Activated CD8-positive, alpha-beta T cell treated with anti-CD3 and anti-CD28 coated beads, Interleukin-2, amount 10 ng/mL, durations not matched to agents 7 days and 5 days (primary cell): Measurements from ENCODE around the gene CDCP2. TPM values are rescaled to one million over a fixed set of nuclear protein-coding genes. Genes with fewer than 3 reads are reported as not detected.

Source experiments
- ATAC-seq: fragments of 150-1000 bp; cut with Tn5 transposase; one replicate; pipeline ENCODE4 v1.10.0; 2021; ENCODE audit warnings: moderate library complexity
- CTCF ChIA-PET: fragments of 350-600 bp; sonication (Branson Sonifier 250); formaldehyde crosslinking; loops from one replicate; lab custom pipeline; 2021; ENCODE audit warnings: antibody characterized with exemption; lab: Charles Lee
- POLR2A ChIA-PET: fragments of 350-600 bp; sonication (Branson Sonifier 250); formaldehyde crosslinking; loops from one replicate; lab custom pipeline; 2021; ENCODE audit warnings: antibody characterized with exemption; lab: Charles Lee
- DNase-seq: peaks from one replicate; pipeline ENCODE4 v3.0.0-alpha.2; 2020
- H3K27ac Mint-ChIP-seq: one replicate; pipeline ENCODE4 v1.8.0; 2021; ENCODE audit warnings: mild to moderate bottlenecking, mixed read lengths
- H3K27me3 Mint-ChIP-seq: one replicate; pipeline ENCODE4 v1.8.0; 2021; ENCODE audit warnings: low read depth, mixed read lengths
- H3K36me3 Mint-ChIP-seq: one replicate; pipeline ENCODE4 v1.8.0; 2021; ENCODE audit warnings: low read depth, mixed read lengths
- H3K4me1 Mint-ChIP-seq: one replicate; pipeline ENCODE4 v1.8.0; 2021; ENCODE audit warnings: low read depth, mixed read lengths
- H3K4me3 Mint-ChIP-seq: one replicate; pipeline ENCODE4 v1.8.0; 2021; ENCODE audit warnings: mild to moderate bottlenecking, mixed read lengths
- H3K9me3 Mint-ChIP-seq: one replicate; pipeline ENCODE4 v1.8.0; 2022; ENCODE audit warnings: mixed read lengths; ENCODE audit not compliant: insufficient read depth
- total RNA-seq, 2 experiments: library from RNA; stranded (reverse); gene quantifications; one replicate each; pipeline ENCODE4 v1.2.3, GENCODE V29; 2021

CDCP2 gene
- total RNA-seq, 2 experiments from 2014 or later = 0.16 TPM; not detected in 1

DNA sequence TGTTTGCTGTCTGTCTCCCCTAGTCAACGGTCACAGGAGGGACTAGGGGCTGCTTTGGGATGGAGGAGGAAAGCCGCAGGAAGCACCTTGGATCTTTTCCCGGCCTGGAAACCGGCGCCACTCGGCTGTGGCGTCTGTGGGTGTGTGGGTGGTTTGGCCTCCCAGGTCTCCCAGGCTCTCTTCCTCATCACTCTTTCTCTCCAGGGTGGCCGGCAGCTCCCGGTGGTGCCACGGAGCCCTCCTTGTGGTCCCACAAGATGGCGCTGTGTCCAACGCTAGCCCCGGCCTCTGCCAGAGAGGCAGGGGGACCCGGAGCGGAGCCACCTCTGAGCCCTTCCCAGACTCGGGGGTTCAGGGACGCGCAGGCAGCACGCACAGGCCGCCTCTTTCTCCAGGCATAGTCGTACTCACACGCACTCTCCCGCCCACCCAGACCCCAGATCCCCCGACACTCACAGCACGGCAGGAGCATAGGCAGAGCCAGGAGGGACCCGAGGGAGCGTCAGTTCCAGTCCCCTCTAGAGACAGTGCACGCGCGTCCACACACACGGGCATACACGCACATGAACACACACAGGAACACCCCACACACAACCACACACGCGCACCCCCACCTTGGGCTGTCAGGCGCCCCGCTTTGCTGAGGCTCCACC, 31.2 kb downstream of the CDCP2 start:
- H3K36me3 Mint-ChIP-seq = no peaks in the 10 kb centered on the region
- peaks cover 6% of the 10 kb centered on the region for H3K4me1 Mint-ChIP-seq
- no peak overlapping the region for H3K4me3 Mint-ChIP-seq
- no peaks in the 10 kb centered on the region for H3K9me3 Mint-ChIP-seq
- ChIA-PET POLR2A (no interaction called here), CTCF (interaction anchor here (0.6 to 1.7 kb wide), 12 partner anchors 10 to 690 kb away, joined by 3 to 11 read pairs (median 4); no protein-coding TSS in a partner anchor)
- peaks cover 5% of the 10 kb centered on the region for H3K27me3 Mint-ChIP-seq
- ATAC-seq = peak; percentile 92
- H3K27ac Mint-ChIP-seq = no peak overlapping the region
- peak; percentile 79 for DNase-seq

DNA sequence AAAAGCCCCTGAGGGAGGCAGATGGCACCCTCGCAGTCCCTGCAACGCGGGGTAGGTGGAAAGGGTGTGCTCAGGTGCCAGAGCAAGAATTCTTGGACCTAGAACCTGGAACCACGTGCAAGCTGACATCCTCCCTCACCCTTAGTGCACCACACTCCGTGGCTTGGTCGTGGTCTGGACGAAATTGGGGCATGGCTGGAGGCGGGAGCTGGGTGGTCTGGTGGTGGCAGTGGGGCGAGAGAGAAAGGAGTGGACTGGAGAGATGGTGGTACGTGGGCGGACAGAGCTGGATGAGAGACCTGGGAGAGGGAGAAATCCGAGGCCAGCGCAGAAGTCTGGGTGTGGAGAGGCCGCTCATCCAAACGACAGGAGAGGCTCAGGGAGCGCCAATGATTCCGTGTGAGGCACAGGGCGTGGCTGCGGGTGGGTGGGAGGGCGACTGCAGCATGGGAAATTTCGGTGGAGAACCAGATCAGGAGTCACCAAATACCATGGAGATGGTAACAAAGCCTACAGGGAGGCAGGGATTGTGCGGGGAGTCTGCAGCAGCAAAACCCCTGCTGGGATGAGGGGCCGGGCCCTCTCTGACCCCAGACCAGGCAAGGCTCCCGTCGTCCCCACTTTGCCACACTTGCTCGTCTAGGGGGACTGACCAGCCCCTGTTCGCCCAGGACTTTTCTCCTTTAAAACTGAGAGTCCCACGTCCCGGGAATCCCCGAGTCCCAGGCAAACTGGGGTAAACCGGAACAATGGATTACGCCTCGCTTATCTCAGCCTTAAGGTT, 31.9 kb downstream of the CDCP2 start:
- DNase-seq = no peak
- Mint-ChIP-seq H3K4me3 (no peak overlapping the region), H3K4me1 (peaks cover 6% of the 10 kb centered on the region), H3K27ac (no peak overlapping the region), H3K9me3 (no peaks in the 10 kb centered on the region), H3K36me3 (no peaks in the 10 kb centered on the region), H3K27me3 (peaks cover 5% of the 10 kb centered on the region)
- POLR2A ChIA-PET = no interaction called here
- CTCF ChIA-PET = interaction anchor here (0.6 to 1.7 kb wide), 9 partner anchors 9 to 691 kb away, joined by 3 to 11 read pairs (median 4); no protein-coding TSS in a partner anchor
- no peak for ATAC-seq

DNA sequence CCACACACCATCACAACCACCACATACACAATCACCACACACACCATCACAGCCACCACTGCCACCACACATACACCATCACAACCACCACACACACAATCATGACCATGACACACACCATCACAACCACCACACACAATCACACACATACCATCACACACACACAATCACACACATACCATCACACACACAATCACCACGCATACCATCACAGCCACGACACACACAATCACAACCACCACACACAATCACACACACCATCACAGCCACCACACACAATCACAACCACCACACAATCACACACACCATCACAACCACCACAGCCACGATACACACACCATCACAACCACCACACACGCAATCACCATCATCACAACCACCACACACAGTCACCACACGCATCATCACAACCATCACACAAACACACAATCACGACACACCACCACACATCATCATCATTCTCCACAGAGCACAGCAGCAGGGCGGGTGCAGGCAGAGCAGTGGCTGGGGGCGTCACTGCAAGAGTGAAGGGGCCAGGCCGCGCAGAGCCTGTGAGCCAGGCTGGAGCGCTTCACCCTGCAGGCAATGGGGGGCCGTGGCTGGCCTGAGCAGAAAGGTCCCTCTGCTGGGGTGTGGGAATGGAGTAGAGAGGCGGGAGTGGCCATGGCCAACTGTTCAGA, 32.6 kb downstream of the CDCP2 start:
- POLR2A ChIA-PET = no interaction called here
- Mint-ChIP-seq H3K4me1 (peaks cover 6% of the 10 kb centered on the region), H3K27me3 (peaks cover 5% of the 10 kb centered on the region), H3K27ac (no peak overlapping the region), H3K36me3 (no peaks in the 10 kb centered on the region), H3K9me3 (no peaks in the 10 kb centered on the region), H3K4me3 (no peak overlapping the region)
- ATAC-seq = no peak
- no peak for DNase-seq
- CTCF ChIA-PET = interaction anchor here (0.5 kb wide), 1 partner anchor 78 kb away, joined by 3 read pairs; no protein-coding TSS in a partner anchor

DNA sequence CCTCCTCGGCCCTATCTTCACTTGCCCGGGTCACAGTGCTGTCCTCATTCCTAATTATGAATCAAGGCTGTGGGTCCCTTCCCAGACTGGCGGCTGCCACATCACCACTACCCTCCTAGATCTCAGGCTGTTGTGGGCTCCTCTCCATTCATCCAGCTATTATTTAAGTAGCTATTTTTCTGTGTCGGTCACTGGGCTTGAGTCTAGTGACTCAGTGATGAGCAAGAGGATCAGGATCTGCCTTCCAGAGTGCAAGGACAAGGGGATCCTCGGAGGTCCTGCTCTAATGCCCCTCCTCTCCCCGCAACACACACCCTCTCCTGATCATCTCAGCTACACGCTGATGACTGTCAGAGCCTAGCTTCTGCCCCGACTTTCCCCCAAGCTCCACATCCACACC, 34.1 kb downstream of the CDCP2 start:
- POLR2A ChIA-PET = no interaction called here
- H3K27ac Mint-ChIP-seq = no peak overlapping the region
- no peaks in the 10 kb centered on the region for H3K36me3 Mint-ChIP-seq
- DNase-seq (no peak), ATAC-seq (no peak)
- H3K9me3 Mint-ChIP-seq = no peaks in the 10 kb centered on the region
- peaks cover 8% of the 10 kb centered on the region for H3K27me3 Mint-ChIP-seq
- peaks cover 6% of the 10 kb centered on the region for H3K4me1 Mint-ChIP-seq
- CTCF ChIA-PET = interaction anchor here (0.6 to 0.7 kb wide), 2 partner anchors 81 to 371 kb away, joined by 3 read pairs; partner anchors contain the start of genes CYB5RL and MRPL37
- H3K4me3 Mint-ChIP-seq = no peak overlapping the region

DNA sequence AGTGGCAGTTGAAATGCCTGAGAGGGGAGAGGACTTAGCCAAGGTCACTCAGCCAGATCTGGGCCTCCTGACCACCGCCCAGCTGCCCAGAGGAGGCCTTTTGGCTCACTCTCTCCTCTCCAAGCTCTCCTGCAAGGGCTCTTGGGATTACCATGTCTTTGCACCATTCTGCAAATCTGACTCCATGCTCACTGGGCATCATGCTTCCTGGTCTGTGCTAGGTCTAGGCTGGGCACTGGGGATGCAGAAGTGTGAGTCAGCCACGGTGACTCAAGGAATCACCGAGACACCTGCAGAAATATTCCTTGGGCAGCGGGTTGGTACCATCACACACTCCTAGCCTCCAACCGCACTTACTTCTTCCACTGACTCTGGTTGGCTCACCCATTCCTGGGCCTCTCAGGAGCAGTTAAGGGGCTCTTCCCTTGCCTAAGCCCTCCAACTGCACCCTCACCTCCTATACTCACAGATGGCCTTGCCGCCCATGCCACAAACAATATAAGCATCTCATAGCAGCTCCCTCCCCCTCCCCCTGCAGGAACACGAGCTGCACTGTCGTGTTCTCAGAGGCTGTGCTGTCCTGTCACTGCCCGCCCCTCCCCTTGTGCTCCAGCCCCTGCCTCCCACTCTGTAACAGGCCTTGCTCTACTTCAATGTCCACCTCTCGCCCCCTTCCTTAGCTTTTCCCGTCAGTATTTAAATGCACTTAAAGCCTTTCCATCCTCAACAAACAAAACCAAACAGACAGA, 34.8 kb downstream of the CDCP2 start:
- DNase-seq (no peak), ATAC-seq (no peak)
- ChIA-PET CTCF (interaction anchor here (0.7 to 0.9 kb wide), 2 partner anchors 82 to 372 kb away, joined by 3 read pairs; partner anchors contain the start of genes CYB5RL and MRPL37), POLR2A (no interaction called here)
- peaks cover 8% of the 10 kb centered on the region for H3K27me3 Mint-ChIP-seq
- no peaks in the 10 kb centered on the region for H3K9me3 Mint-ChIP-seq
- no peak overlapping the region for H3K4me3 Mint-ChIP-seq
- no peak overlapping the region for H3K27ac Mint-ChIP-seq
- no peaks in the 10 kb centered on the region for H3K36me3 Mint-ChIP-seq
- H3K4me1 Mint-ChIP-seq = peaks cover 6% of the 10 kb centered on the region

DNA sequence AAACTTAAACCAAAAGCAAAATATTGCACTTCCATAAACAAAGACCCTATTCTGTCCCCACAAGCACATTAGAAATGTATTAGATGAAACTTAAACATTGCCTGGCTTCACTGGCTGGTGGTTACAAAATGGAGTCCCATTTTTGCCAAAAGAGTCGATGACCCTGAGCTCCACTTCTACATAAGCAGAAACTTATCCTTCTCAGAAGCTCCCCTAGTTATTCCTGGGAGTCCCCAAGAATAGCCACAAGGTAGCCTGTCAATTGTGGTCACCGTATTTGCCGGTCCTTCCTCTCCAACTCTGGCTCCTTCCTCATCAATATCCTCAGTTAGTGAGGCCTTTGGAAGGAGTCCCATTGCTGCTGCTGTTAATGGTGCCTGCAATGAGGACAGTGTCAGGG, 37.3 kb downstream of the CDCP2 start:
- H3K27me3 Mint-ChIP-seq = peaks cover 3% of the 10 kb centered on the region
- ChIA-PET POLR2A (no interaction called here), CTCF (no interaction called here)
- H3K36me3 Mint-ChIP-seq = no peaks in the 10 kb centered on the region
- H3K27ac Mint-ChIP-seq = no peak overlapping the region
- H3K9me3 Mint-ChIP-seq = no peaks in the 10 kb centered on the region
- ATAC-seq (no peak), DNase-seq (no peak)
- no peak overlapping the region for H3K4me3 Mint-ChIP-seq
- H3K4me1 Mint-ChIP-seq = no peaks in the 10 kb centered on the region

DNA sequence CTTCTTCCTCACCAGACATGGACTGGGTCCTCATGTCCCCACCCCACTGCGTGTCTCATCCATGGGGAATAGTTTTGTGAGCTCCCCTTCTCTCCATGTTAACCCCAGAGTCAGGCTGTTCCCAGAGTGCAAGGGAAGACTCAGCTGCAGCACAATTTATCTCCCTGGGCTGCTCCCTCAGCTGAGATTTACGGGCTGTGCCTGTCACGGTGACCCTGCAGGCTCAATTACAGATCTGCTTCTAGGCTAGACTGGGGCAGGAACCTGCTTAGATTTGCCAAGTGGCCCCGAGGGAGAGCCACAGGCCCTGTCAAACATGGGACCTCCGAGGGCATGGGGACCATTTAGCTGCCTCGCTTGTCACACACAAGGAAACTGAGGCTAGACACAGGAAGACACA, 37.8 kb downstream of the CDCP2 start:
- POLR2A ChIA-PET = interaction anchor here (0.9 kb wide), 1 partner anchor 35 kb away, joined by 3 read pairs; no protein-coding TSS in a partner anchor
- Mint-ChIP-seq H3K9me3 (no peaks in the 10 kb centered on the region), H3K27ac (no peak overlapping the region), H3K36me3 (no peaks in the 10 kb centered on the region), H3K27me3 (peaks cover 3% of the 10 kb centered on the region), H3K4me3 (no peak overlapping the region), H3K4me1 (no peaks in the 10 kb centered on the region)
- ATAC-seq (no peak), DNase-seq (no peak)
- CTCF ChIA-PET = no interaction called here

DNA sequence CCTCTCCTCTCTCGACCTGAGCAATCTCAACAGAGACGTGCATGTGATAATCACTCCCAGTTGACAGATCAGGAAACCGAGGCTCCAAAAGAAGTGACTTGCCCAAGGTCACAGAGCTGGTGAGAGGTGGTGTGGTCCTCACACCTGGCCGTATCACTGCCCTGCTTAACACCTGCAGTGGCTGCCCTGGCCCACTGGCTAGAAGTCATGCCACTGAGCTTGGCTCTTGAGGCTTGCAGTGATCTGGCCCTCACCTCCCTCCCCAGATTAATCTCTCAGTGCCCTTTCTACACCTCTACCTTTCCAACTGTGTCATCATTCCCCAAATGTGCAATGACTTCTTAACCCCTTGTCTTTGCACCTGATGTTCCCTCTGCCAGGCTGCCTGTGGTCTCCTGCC, 38.8 kb downstream of the CDCP2 start:
- no peaks in the 10 kb centered on the region for H3K9me3 Mint-ChIP-seq
- H3K4me3 Mint-ChIP-seq = no peak overlapping the region
- H3K27ac Mint-ChIP-seq = no peak overlapping the region
- CTCF ChIA-PET = no interaction called here
- POLR2A ChIA-PET = no interaction called here
- H3K27me3 Mint-ChIP-seq = peaks cover 3% of the 10 kb centered on the region
- no peaks in the 10 kb centered on the region for H3K4me1 Mint-ChIP-seq
- no peak for ATAC-seq
- no peak for DNase-seq
- no peaks in the 10 kb centered on the region for H3K36me3 Mint-ChIP-seq

DNA sequence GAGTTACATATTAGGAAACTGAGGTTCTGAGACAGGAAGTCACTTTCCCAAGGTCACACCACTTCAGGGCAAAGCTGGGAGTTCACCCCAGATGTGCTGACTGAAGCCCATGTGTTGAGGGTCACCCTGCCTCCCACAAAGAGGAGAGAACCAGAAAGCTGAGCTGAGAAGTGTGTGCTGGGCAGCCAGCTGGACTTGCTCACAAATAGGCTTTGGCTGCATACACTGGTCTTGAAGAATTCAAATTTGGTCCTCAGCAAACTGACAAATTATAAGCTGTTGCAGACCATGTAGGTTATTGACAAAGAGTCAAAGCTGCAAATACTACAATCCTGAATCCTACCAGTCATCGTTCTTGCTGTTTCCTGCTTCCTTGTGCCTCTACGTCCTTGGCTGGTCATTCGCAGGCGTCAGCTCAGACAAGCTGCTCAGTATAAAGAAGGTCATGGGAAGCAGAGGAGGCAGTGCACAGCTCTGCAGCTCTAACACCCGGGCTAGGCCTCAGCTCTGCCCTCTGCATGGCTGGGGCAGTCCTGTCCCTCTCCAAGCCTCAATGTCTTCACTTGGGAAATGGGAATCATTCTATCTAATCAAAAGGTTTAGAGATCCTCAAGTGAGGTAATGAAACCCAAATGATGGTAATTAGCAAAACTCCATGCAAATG, 40.0 kb downstream of the CDCP2 start:
- Mint-ChIP-seq H3K27ac (no peak overlapping the region), H3K27me3 (peaks cover 3% of the 10 kb centered on the region), H3K9me3 (no peaks in the 10 kb centered on the region), H3K4me1 (no peaks in the 10 kb centered on the region), H3K4me3 (no peak overlapping the region), H3K36me3 (no peaks in the 10 kb centered on the region)
- no peak for ATAC-seq
- DNase-seq = no peak
- POLR2A ChIA-PET = interaction anchor here (0.9 kb wide), 1 partner anchor 50 kb away, joined by 3 read pairs; no protein-coding TSS in a partner anchor
- CTCF ChIA-PET = interaction anchor here (1.0 to 3.1 kb wide), 5 partner anchors 9 to 377 kb away, joined by 3 to 11 read pairs (median 4); no protein-coding TSS in a partner anchor

DNA sequence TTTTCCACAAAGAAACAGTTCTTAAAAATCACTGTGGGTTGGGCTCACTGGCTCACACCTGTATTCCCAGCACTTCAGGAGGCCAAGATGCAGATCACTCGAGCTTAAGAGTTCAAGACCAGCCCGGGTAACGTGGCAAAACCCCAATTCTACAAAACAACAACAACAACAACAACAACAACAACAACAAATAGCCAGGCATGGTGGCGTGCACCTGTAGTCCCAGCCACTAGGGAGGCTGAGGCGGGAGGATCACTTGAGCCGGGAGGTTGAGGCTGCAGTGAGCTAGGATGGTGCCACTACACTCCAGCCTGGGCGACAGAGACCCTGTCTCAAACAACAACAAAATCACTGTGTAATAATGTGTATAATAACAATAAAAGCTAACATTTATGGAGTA, 40.8 kb downstream of the CDCP2 start:
- ChIA-PET POLR2A (no interaction called here), CTCF (interaction anchor here (1.0 to 3.1 kb wide), 4 partner anchors 10 to 378 kb away, joined by 4 to 11 read pairs (median 4); no protein-coding TSS in a partner anchor)
- ATAC-seq (no peak), DNase-seq (no peak)
- no peaks in the 10 kb centered on the region for H3K9me3 Mint-ChIP-seq
- H3K36me3 Mint-ChIP-seq = no peaks in the 10 kb centered on the region
- no peak overlapping the region for H3K4me3 Mint-ChIP-seq
- H3K4me1 Mint-ChIP-seq = no peaks in the 10 kb centered on the region
- H3K27ac Mint-ChIP-seq = no peak overlapping the region
- H3K27me3 Mint-ChIP-seq = peaks cover 3% of the 10 kb centered on the region
